Measurements from ENCODE around the gene PTPN2.

GRCh38 chr18:12885500-12885899 is 1.5 kb upstream of the PTPN2 start:
- TF ChIP-seq, protein P1, sequence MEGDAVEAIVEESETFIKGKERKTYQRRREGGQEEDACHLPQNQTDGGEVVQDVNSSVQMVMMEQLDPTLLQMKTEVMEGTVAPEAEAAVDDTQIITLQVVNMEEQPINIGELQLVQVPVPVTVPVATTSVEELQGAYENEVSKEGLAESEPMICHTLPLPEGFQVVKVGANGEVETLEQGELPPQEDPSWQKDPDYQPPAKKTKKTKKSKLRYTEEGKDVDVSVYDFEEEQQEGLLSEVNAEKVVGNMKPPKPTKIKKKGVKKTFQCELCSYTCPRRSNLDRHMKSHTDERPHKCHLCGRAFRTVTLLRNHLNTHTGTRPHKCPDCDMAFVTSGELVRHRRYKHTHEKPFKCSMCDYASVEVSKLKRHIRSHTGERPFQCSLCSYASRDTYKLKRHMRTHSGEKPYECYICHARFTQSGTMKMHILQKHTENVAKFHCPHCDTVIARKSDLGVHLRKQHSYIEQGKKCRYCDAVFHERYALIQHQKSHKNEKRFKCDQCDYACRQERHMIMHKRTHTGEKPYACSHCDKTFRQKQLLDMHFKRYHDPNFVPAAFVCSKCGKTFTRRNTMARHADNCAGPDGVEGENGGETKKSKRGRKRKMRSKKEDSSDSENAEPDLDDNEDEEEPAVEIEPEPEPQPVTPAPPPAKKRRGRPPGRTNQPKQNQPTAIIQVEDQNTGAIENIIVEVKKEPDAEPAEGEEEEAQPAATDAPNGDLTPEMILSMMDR (IDR thresholded peaks at IDR 0.05; ENCODE audit: insufficient read depth, low read length), result no peak
- TF ChIP-seq SPI1 (IDR thresholded peaks at IDR 0.05; ENCODE audit: borderline replicate concordance, low read depth) (no peak), POLR2AphosphoS5 (IDR thresholded peaks at IDR 0.05; ENCODE audit: low read depth) (no peak), GABPA (IDR thresholded peaks at IDR 0.05; ENCODE audit: low read depth) (no peak)
- TF ChIP-seq, protein P2, sequence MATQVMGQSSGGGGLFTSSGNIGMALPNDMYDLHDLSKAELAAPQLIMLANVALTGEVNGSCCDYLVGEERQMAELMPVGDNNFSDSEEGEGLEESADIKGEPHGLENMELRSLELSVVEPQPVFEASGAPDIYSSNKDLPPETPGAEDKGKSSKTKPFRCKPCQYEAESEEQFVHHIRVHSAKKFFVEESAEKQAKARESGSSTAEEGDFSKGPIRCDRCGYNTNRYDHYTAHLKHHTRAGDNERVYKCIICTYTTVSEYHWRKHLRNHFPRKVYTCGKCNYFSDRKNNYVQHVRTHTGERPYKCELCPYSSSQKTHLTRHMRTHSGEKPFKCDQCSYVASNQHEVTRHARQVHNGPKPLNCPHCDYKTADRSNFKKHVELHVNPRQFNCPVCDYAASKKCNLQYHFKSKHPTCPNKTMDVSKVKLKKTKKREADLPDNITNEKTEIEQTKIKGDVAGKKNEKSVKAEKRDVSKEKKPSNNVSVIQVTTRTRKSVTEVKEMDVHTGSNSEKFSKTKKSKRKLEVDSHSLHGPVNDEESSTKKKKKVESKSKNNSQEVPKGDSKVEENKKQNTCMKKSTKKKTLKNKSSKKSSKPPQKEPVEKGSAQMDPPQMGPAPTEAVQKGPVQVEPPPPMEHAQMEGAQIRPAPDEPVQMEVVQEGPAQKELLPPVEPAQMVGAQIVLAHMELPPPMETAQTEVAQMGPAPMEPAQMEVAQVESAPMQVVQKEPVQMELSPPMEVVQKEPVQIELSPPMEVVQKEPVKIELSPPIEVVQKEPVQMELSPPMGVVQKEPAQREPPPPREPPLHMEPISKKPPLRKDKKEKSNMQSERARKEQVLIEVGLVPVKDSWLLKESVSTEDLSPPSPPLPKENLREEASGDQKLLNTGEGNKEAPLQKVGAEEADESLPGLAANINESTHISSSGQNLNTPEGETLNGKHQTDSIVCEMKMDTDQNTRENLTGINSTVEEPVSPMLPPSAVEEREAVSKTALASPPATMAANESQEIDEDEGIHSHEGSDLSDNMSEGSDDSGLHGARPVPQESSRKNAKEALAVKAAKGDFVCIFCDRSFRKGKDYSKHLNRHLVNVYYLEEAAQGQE (IDR thresholded peaks at IDR 0.05; ENCODE audit: insufficient replicate concordance, low read depth), result no peak
